ENCODE data around the gene KRTAP10-11.
"Not testable (repeated sequence)": the region's sequence is repeated elsewhere in the genome, so short reads cannot be mapped to it uniquely, and the experiment has no call there.

Gene KRTAP10-11

GRCh38 chr21:44615911-44616590 lies 30.2 kb upstream of the KRTAP10-11 start:
- DNase-seq = no peak

GRCh38 chr21:44616591-44616926 lies 29.7 kb upstream of the KRTAP10-11 start:
- no peak for DNase-seq

GRCh38 chr21:44617071-44617501 lies 29.1 kb upstream of the KRTAP10-11 start:
- no peak for DNase-seq

GRCh38 chr21:44618504-44618903 lies 27.7 kb upstream of the KRTAP10-11 start:
- DNase-seq = no peak

GRCh38 chr21:44618909-44619308 lies 27.3 kb upstream of the KRTAP10-11 start:
- no peak for DNase-seq

- DNase-seq = no peak
Measured at GRCh38 chr21:44619886-44620285, 26.3 kb upstream of the KRTAP10-11 start.

- no peak for DNase-seq
Measured at GRCh38 chr21:44623575-44623974, 22.6 kb upstream of the KRTAP10-11 start.

GRCh38 chr21:44625756-44626155 lies 20.5 kb upstream of the KRTAP10-11 start:
- DNase-seq = no peak

- no peak for DNase-seq
Measured at GRCh38 chr21:44626262-44626661, 20.0 kb upstream of the KRTAP10-11 start.

GRCh38 chr21:44626673-44627143 lies 19.5 kb upstream of the KRTAP10-11 start, which contains the start of gene KRTAP10-9:
TSS of gene KRTAP10-9 (plus strand) at chr21:44627093. CDS start at chr21:44627172, 79 bp downstream.
- no peak for DNase-seq

GRCh38 chr21:44627181-44627822 lies 18.9 kb upstream of the KRTAP10-11 start:
- not testable (repeated sequence) for DNase-seq

GRCh38 chr21:44627831-44628233 lies 18.4 kb upstream of the KRTAP10-11 start:
- not testable (repeated sequence) for DNase-seq

- no peak for DNase-seq
Measured at GRCh38 chr21:44628707-44629391, 17.4 kb upstream of the KRTAP10-11 start.

GRCh38 chr21:44630440-44630839 lies 15.8 kb upstream of the KRTAP10-11 start:
- DNase-seq = no peak

GRCh38 chr21:44632067-44632466 lies 14.1 kb upstream of the KRTAP10-11 start:
- no peak for DNase-seq

- DNase-seq = no peak
Measured at GRCh38 chr21:44636209-44637017, 9.8 kb upstream of the KRTAP10-11 start.

GRCh38 chr21:44637018-44637850 lies 9.0 kb upstream of the KRTAP10-11 start, which contains the start of gene KRTAP10-10:
TSS of gene KRTAP10-10 (plus strand) at chr21:44637356. CDS start at chr21:44637418, 62 bp downstream.
- no peak for DNase-seq

GRCh38 chr21:44637851-44638348 lies 8.3 kb upstream of the KRTAP10-11 start:
- peak; percentile 24 for DNase-seq

GRCh38 chr21:44638506-44639330 lies 7.5 kb upstream of the KRTAP10-11 start:
- not testable (repeated sequence) for DNase-seq

- DNase-seq = no peak
Measured at GRCh38 chr21:44639331-44639655, 6.9 kb upstream of the KRTAP10-11 start.

- DNase-seq = no peak
Measured at GRCh38 chr21:44640761-44641160, 5.5 kb upstream of the KRTAP10-11 start.
